Measurements from ENCODE around the gene PPP1R12B. TPM values are rescaled to one million over a fixed set of nuclear protein-coding genes. Genes with fewer than 3 reads are reported as not detected.
"Not testable (repeated sequence)": the region's sequence is repeated elsewhere in the genome, so short reads cannot be mapped to it uniquely, and the experiment has no call there.

The PPP1R12B gene
- total RNA-seq, 1 donor from 2014 or later = 31.2 TPM

GRCh38 chr1:202498542-202498941 lies 150.0 kb downstream of the PPP1R12B start:
- Mint-ChIP-seq H3K27me3 (no peaks in the 10 kb centered on the region), H3K4me3 (no peak overlapping the region), H3K9me3 (no peaks in the 10 kb centered on the region), H3K36me3 (peaks cover 14% of the 10 kb centered on the region), H3K27ac (no peak overlapping the region), H3K4me1 (ENCODE audit: unreplicated experiment) (peaks cover 5% of the 10 kb centered on the region)
- DNase-seq (ENCODE audit: extremely low spot score, unreplicated experiment) = no peak
- no peak for TF ChIP-seq CTCF (conservative IDR thresholded peaks at IDR 0.05)

GRCh38 chr1:202499997-202500396 lies 151.5 kb downstream of the PPP1R12B start:
- H3K27ac Mint-ChIP-seq; DNase-seq (ENCODE audit: extremely low spot score, unreplicated experiment); H3K4me1 Mint-ChIP-seq (ENCODE audit: unreplicated experiment); H3K4me3 Mint-ChIP-seq; H3K27me3 Mint-ChIP-seq; H3K9me3 Mint-ChIP-seq: not testable (repeated sequence)
- H3K36me3 Mint-ChIP-seq = peaks cover 13% of the 10 kb centered on the region

- peak overlapping the region; percentile 1 for H3K27ac Mint-ChIP-seq
- peaks cover 13% of the 10 kb centered on the region for H3K4me1 Mint-ChIP-seq (ENCODE audit: unreplicated experiment)
Measured at GRCh38 chr1:202501281-202501680, 152.8 kb downstream of the PPP1R12B start.

GRCh38 chr1:202505356-202505755 lies 156.9 kb downstream of the PPP1R12B start:
- Mint-ChIP-seq H3K9me3 (no peaks in the 10 kb centered on the region), H3K27ac (peak overlapping the region; percentile 92), H3K4me3 (peak overlapping the region; percentile 30), H3K27me3 (no peaks in the 10 kb centered on the region), H3K36me3 (peaks cover 7% of the 10 kb centered on the region), H3K4me1 (ENCODE audit: unreplicated experiment) (peaks cover 16% of the 10 kb centered on the region)
- DNase-seq (ENCODE audit: extremely low spot score, unreplicated experiment) = no peak
- TF ChIP-seq CTCF (conservative IDR thresholded peaks at IDR 0.05) = no peak

More at GRCh38 chr1:202501281-202501680, 152.8 kb downstream of the PPP1R12B start:
- H3K9me3 Mint-ChIP-seq = no peaks in the 10 kb centered on the region
- peak; percentile 73 for TF ChIP-seq CTCF (conservative IDR thresholded peaks at IDR 0.05)
- H3K27me3 Mint-ChIP-seq = no peaks in the 10 kb centered on the region
- no peak overlapping the region for H3K4me3 Mint-ChIP-seq
- peaks cover 8% of the 10 kb centered on the region for H3K36me3 Mint-ChIP-seq
- no peak for DNase-seq (ENCODE audit: extremely low spot score, unreplicated experiment)

- H3K4me3 Mint-ChIP-seq; H3K36me3 Mint-ChIP-seq; H3K27me3 Mint-ChIP-seq; H3K9me3 Mint-ChIP-seq; DNase-seq (ENCODE audit: extremely low spot score, unreplicated experiment): not testable (repeated sequence)
- H3K4me1 Mint-ChIP-seq (ENCODE audit: unreplicated experiment) = peaks cover 16% of the 10 kb centered on the region
- H3K27ac Mint-ChIP-seq = peak overlapping the region; percentile 92
Measured at GRCh38 chr1:202505880-202506575, 157.5 kb downstream of the PPP1R12B start.

- H3K4me1 Mint-ChIP-seq (ENCODE audit: unreplicated experiment) = peaks cover 12% of the 10 kb centered on the region
- DNase-seq (ENCODE audit: extremely low spot score, unreplicated experiment); H3K27ac Mint-ChIP-seq; H3K36me3 Mint-ChIP-seq; H3K4me3 Mint-ChIP-seq; H3K27me3 Mint-ChIP-seq; H3K9me3 Mint-ChIP-seq: not testable (repeated sequence)
Measured at GRCh38 chr1:202508863-202509262, 160.4 kb downstream of the PPP1R12B start.

- Mint-ChIP-seq H3K36me3 (peaks cover 15% of the 10 kb centered on the region), H3K4me1 (ENCODE audit: unreplicated experiment) (peaks cover 13% of the 10 kb centered on the region)
- DNase-seq (ENCODE audit: extremely low spot score, unreplicated experiment); H3K9me3 Mint-ChIP-seq; H3K4me3 Mint-ChIP-seq; H3K27me3 Mint-ChIP-seq; H3K27ac Mint-ChIP-seq: not testable (repeated sequence)
Measured at GRCh38 chr1:202513875-202514274, 165.4 kb downstream of the PPP1R12B start.
